Activated naive CD4-positive, alpha-beta T cell treated with anti-CD3 and anti-CD28 coated beads for 36 hours (primary cell): ENCODE results near the gene RIMBP2. TPM values are rescaled to one million over a fixed set of nuclear protein-coding genes. Genes with fewer than 3 reads are reported as not detected.

Source experiments
- CTCF ChIA-PET: fragments of 350-600 bp; sonication (Branson Sonifier 250); formaldehyde crosslinking; loops from one replicate; lab custom pipeline; 2021; ENCODE audit warnings: antibody characterized with exemption; lab: Charles Lee
- DNase-seq: peaks from one replicate; pipeline ENCODE4 v3.0.0-alpha.2; 2020
- H3K27ac Mint-ChIP-seq: one replicate; pipeline ENCODE4 v1.8.0; 2021; ENCODE audit warnings: mild to moderate bottlenecking, mixed read lengths
- H3K27me3 Mint-ChIP-seq: one replicate; pipeline ENCODE4 v1.8.0; 2021; ENCODE audit warnings: low read depth, mixed read lengths
- H3K36me3 Mint-ChIP-seq: one replicate; pipeline ENCODE4 v1.8.0; 2021; ENCODE audit warnings: low read depth, mixed read lengths
- H3K4me1 Mint-ChIP-seq: one replicate; pipeline ENCODE4 v1.8.0; 2021; ENCODE audit warnings: low read depth, mixed read lengths
- H3K4me3 Mint-ChIP-seq: one replicate; pipeline ENCODE4 v1.8.0; 2021; ENCODE audit warnings: mild to moderate bottlenecking, moderate library complexity, mixed read lengths
- H3K9me3 Mint-ChIP-seq: one replicate; pipeline ENCODE4 v1.8.0; 2021; ENCODE audit warnings: mixed read lengths
- intact Hi-C: fragments of 100-400 bp; cut with micrococcal nuclease; formaldehyde crosslinking; loops from one replicate; pipeline ENCODE4 v1.15.1; 2023
- total RNA-seq, 2 experiments: library from RNA; stranded (reverse); gene quantifications; one replicate each; pipeline ENCODE4 v1.2.3, GENCODE V29; 2021

The RIMBP2 gene
- total RNA-seq, 2 experiments from 2014 or later: not detected

DNA sequence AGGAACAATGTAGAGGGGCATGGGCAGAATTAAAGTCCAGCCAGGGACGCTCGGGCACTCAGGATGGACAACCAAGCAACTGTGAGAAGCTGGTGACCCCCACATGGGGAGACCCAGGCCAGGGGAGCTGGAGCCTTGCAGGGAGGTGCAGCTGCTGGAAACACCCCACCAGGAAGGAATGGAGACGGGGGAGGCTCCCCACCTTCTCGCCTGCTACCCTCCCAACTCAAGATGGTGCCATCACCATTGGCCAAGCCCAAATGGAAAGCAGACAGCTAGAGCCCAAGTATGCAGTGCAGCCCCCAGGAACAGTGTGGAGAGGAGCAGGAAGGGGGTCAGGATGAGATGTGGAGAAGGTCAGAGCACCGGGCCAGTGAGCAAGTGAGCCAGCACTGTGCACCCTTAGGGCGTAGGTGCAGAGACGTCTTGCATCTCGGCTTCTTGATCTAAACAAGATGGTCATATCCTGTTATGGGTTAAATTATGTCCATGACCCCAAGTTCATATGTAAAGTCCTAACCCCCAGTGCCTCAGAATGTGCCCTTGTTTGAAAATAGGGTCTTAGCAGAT lies 159.5 kb downstream of the RIMBP2 start:
- intact Hi-C loops: no loop called here
- H3K36me3 Mint-ChIP-seq: no peaks in the 10 kb centered on the region
- H3K27ac Mint-ChIP-seq: no peak overlapping the region
- H3K4me1 Mint-ChIP-seq: no peaks in the 10 kb centered on the region
- H3K9me3 Mint-ChIP-seq: peaks cover 5% of the 10 kb centered on the region
- CTCF ChIA-PET: no interaction called here
- DNase-seq: no peak
- no peak overlapping the region for H3K4me3 Mint-ChIP-seq
- peaks cover 15% of the 10 kb centered on the region for H3K27me3 Mint-ChIP-seq

DNA sequence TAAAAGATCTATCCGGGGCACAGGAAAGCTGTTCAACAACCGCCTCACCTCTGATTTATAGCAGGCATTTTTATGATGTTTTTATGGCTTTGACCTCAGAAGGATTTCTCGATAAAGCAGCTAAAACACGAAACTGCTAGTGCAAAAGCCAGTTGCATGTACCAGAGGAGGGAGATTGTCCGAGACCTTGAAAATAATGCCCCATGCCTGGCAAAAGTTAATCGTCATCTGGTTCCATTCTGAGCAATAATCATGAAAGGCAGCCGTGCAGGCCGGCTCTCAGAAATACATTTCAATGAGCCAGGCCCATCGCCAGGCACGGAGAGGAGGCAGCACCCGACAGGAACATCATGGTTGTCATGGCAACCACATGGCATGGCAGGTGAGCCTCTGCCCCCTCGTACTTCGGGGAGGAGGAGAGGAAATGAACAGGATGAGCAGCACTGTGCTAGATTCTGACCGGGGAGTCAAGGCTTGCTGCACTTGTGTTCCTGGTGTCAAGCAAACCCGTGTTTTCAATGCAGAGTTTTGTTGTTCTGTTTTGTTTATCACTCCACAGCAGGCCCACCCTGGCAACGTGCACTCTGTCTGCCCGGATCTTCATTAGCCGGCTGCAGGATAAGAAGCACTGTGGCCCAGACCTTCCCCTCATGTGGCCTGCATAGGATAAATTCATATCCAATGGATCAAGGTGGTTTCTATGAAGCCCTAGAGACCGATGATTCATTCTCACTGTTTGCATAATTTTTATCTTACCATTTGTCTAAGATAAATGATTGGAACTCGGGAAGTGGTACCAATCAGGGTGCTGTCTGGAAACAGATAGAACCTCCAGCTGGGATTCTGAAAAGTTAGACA lies 160.2 kb downstream of the RIMBP2 start:
- H3K27ac Mint-ChIP-seq: no peak overlapping the region
- H3K9me3 Mint-ChIP-seq: peaks cover 7% of the 10 kb centered on the region
- DNase-seq: no peak
- CTCF ChIA-PET: no interaction called here
- no peak overlapping the region for H3K4me3 Mint-ChIP-seq
- H3K4me1 Mint-ChIP-seq: no peaks in the 10 kb centered on the region
- H3K36me3 Mint-ChIP-seq: no peaks in the 10 kb centered on the region
- peaks cover 15% of the 10 kb centered on the region for H3K27me3 Mint-ChIP-seq
- intact Hi-C loops: no loop called here

DNA sequence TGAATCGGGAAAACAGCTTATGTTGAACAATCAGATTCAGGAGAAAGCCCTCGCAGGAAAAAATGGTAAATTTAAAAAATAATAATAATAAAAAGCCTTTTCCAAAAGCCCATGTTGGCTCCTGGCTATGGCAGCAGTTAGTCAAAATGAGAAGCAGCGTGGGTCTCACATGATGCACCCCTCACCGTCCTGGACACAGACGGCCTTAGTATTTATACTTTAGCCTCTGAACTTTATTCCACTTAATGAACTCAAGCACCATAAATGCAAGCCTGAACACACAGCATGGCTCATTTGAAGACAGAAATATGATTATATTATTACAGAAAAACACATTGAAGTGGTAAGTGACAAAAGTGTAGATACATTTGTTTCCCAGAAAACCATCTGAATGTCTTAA lies 160.9 kb downstream of the RIMBP2 start:
- CTCF ChIA-PET: no interaction called here
- DNase-seq: no peak
- Mint-ChIP-seq H3K9me3 (peaks cover 4% of the 10 kb centered on the region), H3K4me1 (no peaks in the 10 kb centered on the region), H3K4me3 (no peak overlapping the region), H3K36me3 (no peaks in the 10 kb centered on the region), H3K27me3 (peaks cover 12% of the 10 kb centered on the region), H3K27ac (no peak overlapping the region)
- intact Hi-C loops: no loop called here

DNA sequence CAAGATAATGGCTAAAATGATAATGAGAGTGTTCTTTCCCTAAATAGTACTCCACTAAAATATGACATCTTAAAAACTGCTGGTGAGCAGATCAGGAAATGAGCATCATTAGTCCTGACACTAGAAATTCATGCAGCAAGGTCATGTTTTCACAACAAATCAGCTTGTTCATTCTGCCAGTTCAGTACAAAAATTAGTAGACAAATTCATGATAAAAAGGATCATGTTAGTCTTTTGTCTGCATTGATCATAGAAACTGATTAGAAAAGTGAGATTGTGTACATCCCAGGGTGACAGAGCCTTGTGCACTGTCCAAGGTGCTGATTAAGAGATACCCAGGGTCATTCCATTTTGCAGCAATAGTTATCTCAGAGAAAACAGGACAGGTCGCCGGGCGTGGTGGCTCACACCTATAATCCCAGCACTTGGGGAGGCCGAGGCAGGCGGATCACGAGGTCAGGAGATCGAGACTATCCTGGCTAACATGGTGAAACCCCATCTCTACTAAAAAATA lies 163.6 kb downstream of the RIMBP2 start:
- peaks cover 4% of the 10 kb centered on the region for H3K9me3 Mint-ChIP-seq
- H3K4me3 Mint-ChIP-seq: no peak overlapping the region
- H3K4me1 Mint-ChIP-seq: no peaks in the 10 kb centered on the region
- CTCF ChIA-PET: no interaction called here
- H3K27ac Mint-ChIP-seq: no peak overlapping the region
- intact Hi-C loops: no loop called here
- peaks cover 6% of the 10 kb centered on the region for H3K27me3 Mint-ChIP-seq
- H3K36me3 Mint-ChIP-seq: no peaks in the 10 kb centered on the region
- DNase-seq: no peak

DNA sequence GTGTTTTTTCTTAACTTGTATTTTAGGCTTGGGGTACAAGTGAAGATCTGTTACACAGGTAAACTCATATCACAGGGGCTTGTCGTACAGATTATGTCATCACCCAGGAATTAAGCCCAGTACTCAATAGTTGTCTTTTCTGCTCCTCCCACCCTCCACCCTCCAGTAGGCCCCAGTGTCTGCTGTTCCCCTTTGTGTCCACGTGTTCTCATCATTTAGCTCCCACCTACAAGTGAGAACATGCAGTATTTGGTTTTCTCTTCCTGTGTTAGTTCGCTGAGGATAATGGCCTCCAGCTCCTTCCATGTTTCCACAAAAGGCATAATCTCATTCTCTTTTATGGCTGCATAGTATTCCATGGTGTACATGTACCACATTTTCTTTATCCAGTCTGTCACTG lies 166.7 kb downstream of the RIMBP2 start:
- Mint-ChIP-seq H3K27ac (no peak overlapping the region), H3K4me1 (no peaks in the 10 kb centered on the region), H3K36me3 (no peaks in the 10 kb centered on the region), H3K4me3 (no peak overlapping the region), H3K27me3 (no peaks in the 10 kb centered on the region), H3K9me3 (peaks cover 4% of the 10 kb centered on the region)
- DNase-seq: no peak
- CTCF ChIA-PET: no interaction called here
- intact Hi-C loops: no loop called here

DNA sequence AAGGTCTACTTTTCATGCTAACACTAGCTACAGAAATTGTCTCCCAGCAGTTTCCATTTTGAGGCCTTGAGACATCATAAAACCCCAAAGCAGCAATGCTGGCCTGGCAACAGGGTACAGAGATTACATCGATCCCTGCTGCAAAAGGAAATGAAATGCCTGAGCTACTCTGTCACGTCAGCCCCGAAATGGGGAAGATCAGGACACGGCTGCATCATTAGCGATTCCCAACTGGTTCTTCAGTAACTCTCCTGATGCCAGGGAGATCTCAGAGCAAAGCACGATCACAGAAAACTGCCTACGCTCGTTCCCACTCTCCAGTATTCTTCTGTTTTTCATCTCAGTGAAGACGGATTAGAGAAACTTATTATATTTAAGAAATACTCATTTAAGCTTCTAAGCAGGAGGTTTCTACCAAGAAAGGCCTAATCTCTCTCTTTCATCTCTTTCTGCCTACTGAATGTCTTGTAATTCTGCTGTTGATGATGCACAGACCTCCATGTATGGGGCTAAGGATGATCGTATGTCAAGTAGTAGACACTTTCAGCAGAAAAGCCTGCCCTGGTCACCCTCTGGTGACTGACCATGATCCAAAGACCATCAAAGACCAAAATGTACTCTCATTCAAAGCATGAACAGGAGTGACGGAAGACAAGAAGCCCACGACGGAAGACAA lies 168.5 kb downstream of the RIMBP2 start:
- Mint-ChIP-seq H3K4me1 (no peaks in the 10 kb centered on the region), H3K27ac (no peak overlapping the region), H3K27me3 (no peaks in the 10 kb centered on the region), H3K36me3 (no peaks in the 10 kb centered on the region), H3K4me3 (no peak overlapping the region), H3K9me3 (peaks cover 4% of the 10 kb centered on the region)
- CTCF ChIA-PET: no interaction called here
- intact Hi-C loops: no loop called here
- no peak for DNase-seq

DNA sequence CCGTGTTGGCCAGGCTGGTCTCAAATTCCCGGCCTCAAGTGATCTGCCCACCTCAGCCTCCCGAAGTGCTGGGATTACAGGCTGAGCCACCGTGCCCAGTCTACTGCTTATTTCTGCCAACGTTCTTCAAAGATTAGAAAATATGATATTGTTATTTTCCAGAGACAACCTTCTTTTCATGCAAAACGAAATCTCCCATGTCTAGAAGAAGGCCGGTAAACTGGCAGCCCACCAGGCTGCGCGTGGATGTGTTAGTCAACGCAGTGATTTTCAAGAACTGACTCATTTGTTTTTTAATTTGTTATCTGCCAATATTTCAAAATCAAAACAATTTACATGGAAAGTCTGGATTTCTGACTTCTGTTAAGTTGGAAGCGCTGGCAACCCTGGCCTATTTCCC lies 169.6 kb downstream of the RIMBP2 start:
- no peaks in the 10 kb centered on the region for H3K27me3 Mint-ChIP-seq

DNA sequence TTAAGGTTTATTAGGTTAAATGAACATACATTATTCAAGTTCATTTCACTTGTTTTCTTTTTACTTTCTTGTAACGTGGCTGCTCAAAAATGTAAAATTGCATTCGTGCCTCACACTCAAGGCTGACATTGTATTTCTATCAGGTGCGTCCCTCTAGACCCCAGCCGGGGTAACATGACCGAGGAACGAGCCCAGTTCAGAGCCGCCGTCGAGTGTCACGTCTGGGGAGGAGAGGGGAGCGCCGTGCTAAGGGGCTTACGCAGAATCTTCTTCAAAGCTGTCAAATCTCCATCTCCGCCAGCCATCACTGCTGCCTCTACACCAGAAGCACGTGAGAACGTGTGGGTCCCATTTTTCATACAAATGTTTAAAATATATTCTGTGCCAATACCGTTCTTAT lies 170.6 kb downstream of the RIMBP2 start:
- no peak overlapping the region for H3K4me3 Mint-ChIP-seq
- intact Hi-C loops: no loop called here
- H3K27ac Mint-ChIP-seq: no peak overlapping the region
- H3K36me3 Mint-ChIP-seq: no peaks in the 10 kb centered on the region
- CTCF ChIA-PET: interaction anchor here (0.6 kb wide), 1 partner anchor 273 kb away, joined by 3 read pairs; no protein-coding TSS in a partner anchor
- no peaks in the 10 kb centered on the region for H3K4me1 Mint-ChIP-seq
- no peaks in the 10 kb centered on the region for H3K27me3 Mint-ChIP-seq
- H3K9me3 Mint-ChIP-seq: peaks cover 7% of the 10 kb centered on the region
- DNase-seq: no peak

More for the DNA sequence above, 169.6 kb downstream of the RIMBP2 start:
- CTCF ChIA-PET: no interaction called here
- no peak overlapping the region for H3K27ac Mint-ChIP-seq
- peaks cover 6% of the 10 kb centered on the region for H3K9me3 Mint-ChIP-seq
- no peak for DNase-seq
- H3K4me1 Mint-ChIP-seq: no peaks in the 10 kb centered on the region
- no peak overlapping the region for H3K4me3 Mint-ChIP-seq
- H3K36me3 Mint-ChIP-seq: no peaks in the 10 kb centered on the region
- intact Hi-C loops: no loop called here

DNA sequence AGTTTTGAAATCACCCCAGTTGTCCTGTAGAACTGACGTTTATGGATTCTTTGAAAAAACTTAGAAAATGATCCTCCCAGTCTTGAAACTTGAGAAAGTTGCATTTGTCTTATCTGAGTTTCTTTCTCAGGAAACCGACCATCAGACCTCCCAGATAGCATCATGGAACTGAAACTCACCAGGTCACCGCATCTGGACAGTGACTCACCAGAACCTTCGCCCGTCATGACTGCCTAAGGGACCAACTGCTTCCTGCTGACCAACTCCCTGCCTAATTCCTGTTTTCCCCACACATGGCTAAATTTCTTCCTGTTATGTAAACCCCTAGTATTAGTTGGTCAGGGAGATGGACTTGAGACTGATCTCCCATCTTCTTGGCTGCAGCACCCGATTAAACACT lies 175.7 kb downstream of the RIMBP2 start:
- Mint-ChIP-seq H3K9me3 (peaks cover 17% of the 10 kb centered on the region), H3K36me3 (peaks cover 1% of the 10 kb centered on the region), H3K27me3 (no peaks in the 10 kb centered on the region), H3K27ac (no peak overlapping the region), H3K4me3 (no peak overlapping the region), H3K4me1 (no peaks in the 10 kb centered on the region)
- intact Hi-C loops: no loop called here
- CTCF ChIA-PET: no interaction called here
- DNase-seq: no peak

DNA sequence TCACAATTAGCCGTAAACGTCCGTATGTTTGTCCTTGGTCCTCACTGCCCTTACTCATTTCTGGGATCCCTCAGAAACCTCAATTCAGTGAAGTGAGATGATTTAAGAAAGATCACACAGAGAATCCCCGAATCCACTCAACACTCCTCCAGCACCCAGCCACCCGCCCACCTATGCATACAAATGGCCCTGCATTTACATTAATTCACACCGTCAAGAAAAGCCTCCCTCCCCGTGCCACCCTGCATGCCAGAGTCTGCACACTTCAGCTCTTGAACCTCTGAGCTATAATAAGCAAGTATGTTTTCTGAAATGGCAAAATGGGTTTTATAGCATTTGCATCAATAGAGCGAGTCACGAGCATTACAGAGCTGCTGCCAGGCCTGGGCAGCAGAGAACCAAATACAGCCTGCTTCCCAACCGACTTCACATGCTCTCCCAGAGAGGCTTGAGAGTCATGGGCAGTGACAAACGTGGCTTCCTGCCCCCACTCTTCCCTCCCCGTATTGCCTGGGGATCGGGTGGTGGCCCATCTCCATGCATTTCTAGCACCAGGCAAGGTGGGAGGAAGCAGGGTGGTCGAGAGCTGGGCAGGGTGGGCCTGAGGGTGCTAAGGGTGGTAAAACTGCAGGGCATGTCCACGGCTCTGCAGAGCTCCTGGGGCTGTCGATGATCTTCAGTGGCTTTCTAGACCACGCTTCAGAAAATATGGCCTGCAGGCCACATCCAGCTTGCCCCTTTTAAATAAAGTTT lies 177.6 kb downstream of the RIMBP2 start:
- CTCF ChIA-PET: no interaction called here
- H3K27me3 Mint-ChIP-seq: no peaks in the 10 kb centered on the region
- H3K9me3 Mint-ChIP-seq: peaks cover 17% of the 10 kb centered on the region
- no peak overlapping the region for H3K4me3 Mint-ChIP-seq
- no peak overlapping the region for H3K27ac Mint-ChIP-seq
- H3K4me1 Mint-ChIP-seq: no peaks in the 10 kb centered on the region
- H3K36me3 Mint-ChIP-seq: peaks cover 1% of the 10 kb centered on the region
- intact Hi-C loops: no loop called here
- DNase-seq: no peak

DNA sequence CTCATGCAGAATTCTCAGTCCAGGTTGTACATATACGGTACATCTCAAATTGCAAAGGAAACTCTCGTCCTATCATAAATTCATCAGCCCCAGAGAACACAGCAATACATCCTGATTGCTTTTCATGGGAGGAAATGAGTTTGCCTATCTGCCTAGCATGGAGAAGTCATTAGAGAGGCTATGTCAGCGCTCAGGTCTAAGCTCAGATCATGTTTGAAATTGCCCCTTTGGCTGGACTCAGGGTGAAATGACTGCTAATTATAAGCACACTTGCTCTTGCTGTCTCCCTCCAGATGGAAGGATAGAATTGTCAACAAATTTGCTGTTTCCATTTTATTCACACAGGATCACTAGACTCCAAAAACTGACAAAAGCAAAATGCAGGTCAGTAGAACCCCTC lies 178.4 kb downstream of the RIMBP2 start:
- no peak overlapping the region for H3K4me3 Mint-ChIP-seq
- H3K4me1 Mint-ChIP-seq: no peaks in the 10 kb centered on the region
- H3K27me3 Mint-ChIP-seq: peaks cover 3% of the 10 kb centered on the region
- no peak overlapping the region for H3K27ac Mint-ChIP-seq
- DNase-seq: no peak
- CTCF ChIA-PET: no interaction called here
- intact Hi-C loops: no loop called here
- peaks cover 1% of the 10 kb centered on the region for H3K36me3 Mint-ChIP-seq
- H3K9me3 Mint-ChIP-seq: peaks cover 17% of the 10 kb centered on the region

DNA sequence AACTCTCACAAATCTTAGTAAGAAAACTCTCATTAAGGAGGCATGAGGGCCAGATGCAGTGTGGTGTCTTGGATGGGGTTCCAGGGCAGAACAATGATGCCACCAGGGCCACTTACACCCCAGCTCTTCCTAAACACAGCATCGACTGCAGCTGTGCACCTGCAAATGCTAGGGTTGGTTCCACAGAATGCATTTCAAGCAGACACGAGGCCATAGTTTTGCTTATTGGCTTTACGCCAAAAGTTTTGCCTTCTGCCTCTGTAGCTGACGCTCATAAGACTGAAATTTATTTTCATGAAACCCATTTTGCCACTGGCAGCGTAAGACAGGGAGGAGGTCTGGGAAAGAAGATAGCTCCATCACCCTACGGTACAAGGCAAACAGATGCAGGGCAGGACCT lies 179.0 kb downstream of the RIMBP2 start:
- no peak for DNase-seq
- peaks cover 17% of the 10 kb centered on the region for H3K9me3 Mint-ChIP-seq
- intact Hi-C loops: no loop called here
- H3K4me1 Mint-ChIP-seq: no peaks in the 10 kb centered on the region
- H3K27ac Mint-ChIP-seq: no peak overlapping the region
- H3K4me3 Mint-ChIP-seq: no peak overlapping the region
- peaks cover 3% of the 10 kb centered on the region for H3K27me3 Mint-ChIP-seq
- peaks cover 1% of the 10 kb centered on the region for H3K36me3 Mint-ChIP-seq
- CTCF ChIA-PET: no interaction called here
